Activated CD8-positive, alpha-beta memory T cell treated with anti-CD3 and anti-CD28 coated beads for 1 hour (primary cell): Measurements from ENCODE around the gene BRINP3.

Experiments
- DNase-seq, 2 donors: peaks; one replicate each; pipeline ENCODE4 v3.0.0-alpha.2; 2020; ENCODE audit warnings: low read depth in 1 of 2; ENCODE audit errors: extremely low read depth in 1 of 2

Gene BRINP3

GRCh38 chr1:190193508-190194115, 284.1 kb downstream of the BRINP3 start:
- DNase-seq: no peak

- no peak for DNase-seq
Observed at GRCh38 chr1:190192627-190193026, 285.0 kb downstream of the BRINP3 start.

- DNase-seq: no peak
Observed at GRCh38 chr1:190183588-190183987, 294.1 kb downstream of the BRINP3 start.

- DNase-seq: no peak
Observed at GRCh38 chr1:190179817-190180216, 297.8 kb downstream of the BRINP3 start.

GRCh38 chr1:190178827-190179226, 298.8 kb downstream of the BRINP3 start:
- no peak for DNase-seq

- no peak for DNase-seq
Observed at GRCh38 chr1:190177555-190177954, 300.1 kb downstream of the BRINP3 start.

GRCh38 chr1:190176776-190177175, 300.9 kb downstream of the BRINP3 start:
- DNase-seq: no peak

- no peak for DNase-seq
Observed at GRCh38 chr1:190175320-190175719, 302.3 kb downstream of the BRINP3 start.

- DNase-seq: no peak
Observed at GRCh38 chr1:190172651-190173430, 304.8 kb downstream of the BRINP3 start.

GRCh38 chr1:190170321-190170720, 307.3 kb downstream of the BRINP3 start:
- DNase-seq: no peak

GRCh38 chr1:190169311-190170067, 308.2 kb downstream of the BRINP3 start:
- DNase-seq: no peak

- DNase-seq: no peak
Observed at GRCh38 chr1:190168893-190169280, 308.8 kb downstream of the BRINP3 start.

- no peak for DNase-seq
Observed at GRCh38 chr1:190168116-190168892, 309.4 kb downstream of the BRINP3 start.

- DNase-seq: no peak
Observed at GRCh38 chr1:190159146-190159545, 318.5 kb downstream of the BRINP3 start.

- no peak for DNase-seq
Observed at GRCh38 chr1:190154744-190155143, 322.9 kb downstream of the BRINP3 start.

- DNase-seq: no peak
Observed at GRCh38 chr1:190147616-190148015, 330.0 kb downstream of the BRINP3 start.

GRCh38 chr1:190144650-190145049, 333.0 kb downstream of the BRINP3 start:
- no peak for DNase-seq

GRCh38 chr1:190140644-190141043, 337.0 kb downstream of the BRINP3 start:
- DNase-seq: no peak

GRCh38 chr1:190138702-190139101, 339.0 kb downstream of the BRINP3 start:
- DNase-seq: no peak

GRCh38 chr1:190138266-190138665, 339.4 kb downstream of the BRINP3 start:
- no peak for DNase-seq

GRCh38 chr1:190129366-190129765, 348.3 kb downstream of the BRINP3 start:
- no peak for DNase-seq
